ENCODE measurements around the gene GALNT6. TPM values are rescaled to one million over a fixed set of nuclear protein-coding genes. Genes with fewer than 3 reads are reported as not detected.

GALNT6 gene
- total and polyA plus RNA-seq, 9 of the 15 experiments (the other 6 are each of a cell fraction or from before 2014, with no cell fraction given) = 1.5 to 8.6 (median 5.1) TPM

DNA sequence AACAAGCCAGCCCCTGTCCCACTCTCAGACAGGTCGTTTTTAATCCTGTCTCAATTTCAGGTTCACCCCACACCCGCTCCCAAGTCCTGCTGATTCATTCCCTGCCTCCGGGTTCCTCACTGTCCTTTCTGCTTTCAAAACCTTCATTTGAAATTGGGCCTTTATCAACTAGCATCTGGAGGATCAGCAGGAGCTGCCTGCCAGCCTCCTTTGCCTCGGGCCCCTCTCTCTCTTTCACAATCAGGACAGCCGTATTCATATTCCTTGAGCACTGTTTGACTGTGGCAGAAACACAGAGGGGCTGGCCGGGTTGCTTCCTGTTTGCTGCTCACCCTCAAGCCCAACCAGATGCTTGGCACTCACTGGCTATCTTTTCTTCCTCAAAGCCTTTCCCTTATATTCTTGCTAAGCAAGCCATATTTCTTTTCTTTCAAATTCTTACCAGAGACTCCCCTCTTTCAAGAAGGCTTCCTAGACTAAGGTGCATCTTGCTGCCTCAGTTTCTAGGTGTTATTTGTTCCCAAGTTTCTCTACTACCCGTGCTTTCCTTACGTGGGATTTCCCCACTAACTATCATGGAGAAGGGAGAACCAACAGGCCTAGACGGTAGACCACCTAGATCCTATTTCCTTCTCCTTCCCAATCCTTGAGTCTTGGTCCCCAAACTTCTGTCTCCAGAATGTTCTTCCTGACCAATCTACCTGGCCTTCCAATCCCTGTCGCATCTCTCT is 3.0 kb downstream of the GALNT6 start (continued):
- TF ChIP-seq, protein P1, sequence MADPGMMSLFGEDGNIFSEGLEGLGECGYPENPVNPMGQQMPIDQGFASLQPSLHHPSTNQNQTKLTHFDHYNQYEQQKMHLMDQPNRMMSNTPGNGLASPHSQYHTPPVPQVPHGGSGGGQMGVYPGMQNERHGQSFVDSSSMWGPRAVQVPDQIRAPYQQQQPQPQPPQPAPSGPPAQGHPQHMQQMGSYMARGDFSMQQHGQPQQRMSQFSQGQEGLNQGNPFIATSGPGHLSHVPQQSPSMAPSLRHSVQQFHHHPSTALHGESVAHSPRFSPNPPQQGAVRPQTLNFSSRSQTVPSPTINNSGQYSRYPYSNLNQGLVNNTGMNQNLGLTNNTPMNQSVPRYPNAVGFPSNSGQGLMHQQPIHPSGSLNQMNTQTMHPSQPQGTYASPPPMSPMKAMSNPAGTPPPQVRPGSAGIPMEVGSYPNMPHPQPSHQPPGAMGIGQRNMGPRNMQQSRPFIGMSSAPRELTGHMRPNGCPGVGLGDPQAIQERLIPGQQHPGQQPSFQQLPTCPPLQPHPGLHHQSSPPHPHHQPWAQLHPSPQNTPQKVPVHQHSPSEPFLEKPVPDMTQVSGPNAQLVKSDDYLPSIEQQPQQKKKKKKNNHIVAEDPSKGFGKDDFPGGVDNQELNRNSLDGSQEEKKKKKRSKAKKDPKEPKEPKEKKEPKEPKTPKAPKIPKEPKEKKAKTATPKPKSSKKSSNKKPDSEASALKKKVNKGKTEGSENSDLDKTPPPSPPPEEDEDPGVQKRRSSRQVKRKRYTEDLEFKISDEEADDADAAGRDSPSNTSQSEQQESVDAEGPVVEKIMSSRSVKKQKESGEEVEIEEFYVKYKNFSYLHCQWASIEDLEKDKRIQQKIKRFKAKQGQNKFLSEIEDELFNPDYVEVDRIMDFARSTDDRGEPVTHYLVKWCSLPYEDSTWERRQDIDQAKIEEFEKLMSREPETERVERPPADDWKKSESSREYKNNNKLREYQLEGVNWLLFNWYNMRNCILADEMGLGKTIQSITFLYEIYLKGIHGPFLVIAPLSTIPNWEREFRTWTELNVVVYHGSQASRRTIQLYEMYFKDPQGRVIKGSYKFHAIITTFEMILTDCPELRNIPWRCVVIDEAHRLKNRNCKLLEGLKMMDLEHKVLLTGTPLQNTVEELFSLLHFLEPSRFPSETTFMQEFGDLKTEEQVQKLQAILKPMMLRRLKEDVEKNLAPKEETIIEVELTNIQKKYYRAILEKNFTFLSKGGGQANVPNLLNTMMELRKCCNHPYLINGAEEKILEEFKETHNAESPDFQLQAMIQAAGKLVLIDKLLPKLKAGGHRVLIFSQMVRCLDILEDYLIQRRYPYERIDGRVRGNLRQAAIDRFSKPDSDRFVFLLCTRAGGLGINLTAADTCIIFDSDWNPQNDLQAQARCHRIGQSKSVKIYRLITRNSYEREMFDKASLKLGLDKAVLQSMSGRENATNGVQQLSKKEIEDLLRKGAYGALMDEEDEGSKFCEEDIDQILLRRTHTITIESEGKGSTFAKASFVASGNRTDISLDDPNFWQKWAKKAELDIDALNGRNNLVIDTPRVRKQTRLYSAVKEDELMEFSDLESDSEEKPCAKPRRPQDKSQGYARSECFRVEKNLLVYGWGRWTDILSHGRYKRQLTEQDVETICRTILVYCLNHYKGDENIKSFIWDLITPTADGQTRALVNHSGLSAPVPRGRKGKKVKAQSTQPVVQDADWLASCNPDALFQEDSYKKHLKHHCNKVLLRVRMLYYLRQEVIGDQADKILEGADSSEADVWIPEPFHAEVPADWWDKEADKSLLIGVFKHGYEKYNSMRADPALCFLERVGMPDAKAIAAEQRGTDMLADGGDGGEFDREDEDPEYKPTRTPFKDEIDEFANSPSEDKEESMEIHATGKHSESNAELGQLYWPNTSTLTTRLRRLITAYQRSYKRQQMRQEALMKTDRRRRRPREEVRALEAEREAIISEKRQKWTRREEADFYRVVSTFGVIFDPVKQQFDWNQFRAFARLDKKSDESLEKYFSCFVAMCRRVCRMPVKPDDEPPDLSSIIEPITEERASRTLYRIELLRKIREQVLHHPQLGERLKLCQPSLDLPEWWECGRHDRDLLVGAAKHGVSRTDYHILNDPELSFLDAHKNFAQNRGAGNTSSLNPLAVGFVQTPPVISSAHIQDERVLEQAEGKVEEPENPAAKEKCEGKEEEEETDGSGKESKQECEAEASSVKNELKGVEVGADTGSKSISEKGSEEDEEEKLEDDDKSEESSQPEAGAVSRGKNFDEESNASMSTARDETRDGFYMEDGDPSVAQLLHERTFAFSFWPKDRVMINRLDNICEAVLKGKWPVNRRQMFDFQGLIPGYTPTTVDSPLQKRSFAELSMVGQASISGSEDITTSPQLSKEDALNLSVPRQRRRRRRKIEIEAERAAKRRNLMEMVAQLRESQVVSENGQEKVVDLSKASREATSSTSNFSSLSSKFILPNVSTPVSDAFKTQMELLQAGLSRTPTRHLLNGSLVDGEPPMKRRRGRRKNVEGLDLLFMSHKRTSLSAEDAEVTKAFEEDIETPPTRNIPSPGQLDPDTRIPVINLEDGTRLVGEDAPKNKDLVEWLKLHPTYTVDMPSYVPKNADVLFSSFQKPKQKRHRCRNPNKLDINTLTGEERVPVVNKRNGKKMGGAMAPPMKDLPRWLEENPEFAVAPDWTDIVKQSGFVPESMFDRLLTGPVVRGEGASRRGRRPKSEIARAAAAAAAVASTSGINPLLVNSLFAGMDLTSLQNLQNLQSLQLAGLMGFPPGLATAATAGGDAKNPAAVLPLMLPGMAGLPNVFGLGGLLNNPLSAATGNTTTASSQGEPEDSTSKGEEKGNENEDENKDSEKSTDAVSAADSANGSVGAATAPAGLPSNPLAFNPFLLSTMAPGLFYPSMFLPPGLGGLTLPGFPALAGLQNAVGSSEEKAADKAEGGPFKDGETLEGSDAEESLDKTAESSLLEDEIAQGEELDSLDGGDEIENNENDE (IDR thresholded peaks at IDR 0.05; ENCODE audit: low read depth, low read length) = no peak
- TF ChIP-seq, protein P2, sequence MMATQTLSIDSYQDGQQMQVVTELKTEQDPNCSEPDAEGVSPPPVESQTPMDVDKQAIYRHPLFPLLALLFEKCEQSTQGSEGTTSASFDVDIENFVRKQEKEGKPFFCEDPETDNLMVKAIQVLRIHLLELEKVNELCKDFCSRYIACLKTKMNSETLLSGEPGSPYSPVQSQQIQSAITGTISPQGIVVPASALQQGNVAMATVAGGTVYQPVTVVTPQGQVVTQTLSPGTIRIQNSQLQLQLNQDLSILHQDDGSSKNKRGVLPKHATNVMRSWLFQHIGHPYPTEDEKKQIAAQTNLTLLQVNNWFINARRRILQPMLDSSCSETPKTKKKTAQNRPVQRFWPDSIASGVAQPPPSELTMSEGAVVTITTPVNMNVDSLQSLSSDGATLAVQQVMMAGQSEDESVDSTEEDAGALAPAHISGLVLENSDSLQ (IDR thresholded peaks at IDR 0.05) = peak; percentile 26; the same call in 1 of the 2 replicates
- TF ChIP-seq PHB2 (IDR thresholded peaks at IDR 0.05; ENCODE audit: low read depth) (no peak), MCM3 (IDR thresholded peaks at IDR 0.05) (no peak), LCOR (CRISPR knock-in tag; IDR thresholded peaks at IDR 0.05) (0 out of 2 replicates have a peak, but pooled peaks have one; percentile 58), RBFOX2 (IDR thresholded peaks at IDR 0.05; ENCODE audit: low read depth, low read length) (no peak), HDAC8 (tag; IDR thresholded peaks at IDR 0.05) (no peak), MCM5 (IDR thresholded peaks at IDR 0.05; ENCODE audit: low read depth) (no peak), ZFPM2 (CRISPR knock-in tag; IDR thresholded peaks at IDR 0.05) (no peak), MCM7 (IDR thresholded peaks at IDR 0.05) (no peak), ZNF586 (CRISPR knock-in tag; conservative IDR thresholded peaks at IDR 0.05) (no peak)
- TF ChIP-seq, protein P3, sequence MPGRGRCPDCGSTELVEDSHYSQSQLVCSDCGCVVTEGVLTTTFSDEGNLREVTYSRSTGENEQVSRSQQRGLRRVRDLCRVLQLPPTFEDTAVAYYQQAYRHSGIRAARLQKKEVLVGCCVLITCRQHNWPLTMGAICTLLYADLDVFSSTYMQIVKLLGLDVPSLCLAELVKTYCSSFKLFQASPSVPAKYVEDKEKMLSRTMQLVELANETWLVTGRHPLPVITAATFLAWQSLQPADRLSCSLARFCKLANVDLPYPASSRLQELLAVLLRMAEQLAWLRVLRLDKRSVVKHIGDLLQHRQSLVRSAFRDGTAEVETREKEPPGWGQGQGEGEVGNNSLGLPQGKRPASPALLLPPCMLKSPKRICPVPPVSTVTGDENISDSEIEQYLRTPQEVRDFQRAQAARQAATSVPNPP (IDR thresholded peaks at IDR 0.05; ENCODE audit: borderline replicate concordance, insufficient read depth, insufficient read length) = no peak
- TF ChIP-seq, protein P4, sequence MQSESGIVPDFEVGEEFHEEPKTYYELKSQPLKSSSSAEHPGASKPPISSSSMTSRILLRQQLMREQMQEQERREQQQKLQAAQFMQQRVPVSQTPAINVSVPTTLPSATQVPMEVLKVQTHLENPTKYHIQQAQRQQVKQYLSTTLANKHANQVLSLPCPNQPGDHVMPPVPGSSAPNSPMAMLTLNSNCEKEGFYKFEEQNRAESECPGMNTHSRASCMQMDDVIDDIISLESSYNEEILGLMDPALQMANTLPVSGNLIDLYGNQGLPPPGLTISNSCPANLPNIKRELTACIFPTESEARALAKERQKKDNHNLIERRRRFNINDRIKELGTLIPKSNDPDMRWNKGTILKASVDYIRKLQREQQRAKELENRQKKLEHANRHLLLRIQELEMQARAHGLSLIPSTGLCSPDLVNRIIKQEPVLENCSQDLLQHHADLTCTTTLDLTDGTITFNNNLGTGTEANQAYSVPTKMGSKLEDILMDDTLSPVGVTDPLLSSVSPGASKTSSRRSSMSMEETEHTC (IDR thresholded peaks at IDR 0.05) = no peak
